Fibroblast of lung (primary cell): ENCODE measurements around the gene STARD5. TPM values are rescaled to one million over a fixed set of nuclear protein-coding genes. Genes with fewer than 3 reads are reported as not detected.
A peak's percentile ranks its signal among the peaks of the same experiment; 100 is the strongest.

Experiments used
- DNase-seq, 2 donors: peaks; one replicate each; pipeline versions ENCODE4 v3.0.0 to v3.0.0-alpha.2; 2010; ENCODE audit warnings: low read depth in 2 of 2
- H2AFZ ChIP-seq: 2 replicates; pipeline ENCODE4 v1.5.1; 2012; ENCODE audit warnings: low read length, control low read depth, inconsistent platforms
- H3K27ac ChIP-seq: 2 replicates; pipeline ENCODE4 v1.5.1; 2011; ENCODE audit warnings: low read length, control low read depth; ENCODE audit not compliant: insufficient read depth
- H3K27me3 ChIP-seq: 2 replicates; pipeline ENCODE4 v1.5.1; 2011; ENCODE audit warnings: mild to moderate bottlenecking, low read length; ENCODE audit not compliant: control insufficient read depth, insufficient read depth
- H3K36me3 ChIP-seq: 2 replicates; pipeline ENCODE4 v1.5.1; 2011; ENCODE audit warnings: low read length; ENCODE audit not compliant: control insufficient read depth, insufficient read depth
- H3K4me1 ChIP-seq: 2 replicates; pipeline ENCODE4 v1.5.1; 2011; ENCODE audit warnings: low read length; ENCODE audit not compliant: control insufficient read depth, insufficient read depth; ENCODE audit errors: extremely low read depth
- H3K4me2 ChIP-seq: 2 replicates; pipeline ENCODE4 v1.5.1; 2011; ENCODE audit warnings: low read length, control low read depth; ENCODE audit not compliant: insufficient read depth; ENCODE audit errors: extremely low read depth
- H3K4me3 ChIP-seq, 4 experiments: fragments of 200-600 bp in 1 of 4; sonication (generic) in 1 of 4; replicated peaks in 1 of 4; 2 replicates each; pipeline ENCODE4 v1.5.1; 2011 to 2016; ENCODE audit warnings: low read length in 4 of 4, low read depth in 3 of 4, mild to moderate bottlenecking in 3 of 4, control low read depth in 2 of 4, inconsistent platforms in 1 of 4, mixed read lengths in 1 of 4; ENCODE audit not compliant: insufficient read depth in 1 of 4; ENCODE audit errors: control extremely low read depth in 1 of 4
- H3K79me2 ChIP-seq: 2 replicates; pipeline ENCODE4 v1.5.1; 2012; ENCODE audit warnings: mild to moderate bottlenecking, low read length, inconsistent platforms; ENCODE audit not compliant: control insufficient read depth, insufficient read depth
- H3K9ac ChIP-seq: 2 replicates; pipeline ENCODE4 v1.5.1; 2011; ENCODE audit warnings: mild to moderate bottlenecking, low read length, control low read depth; ENCODE audit not compliant: insufficient read depth
- H3K9me3 ChIP-seq: 2 replicates; pipeline ENCODE4 v1.5.1; 2012; ENCODE audit warnings: low read depth, low read length; ENCODE audit not compliant: control insufficient read depth, insufficient read depth
- H4K20me1 ChIP-seq: 2 replicates; pipeline ENCODE4 v1.5.1; 2011; ENCODE audit warnings: low read length; ENCODE audit not compliant: control insufficient read depth, insufficient read depth; ENCODE audit errors: extremely low read depth
- CTCF ChIP-seq, 2 donors: IDR thresholded peaks in 1 of 2; conservative IDR thresholded peaks in 1 of 2; 1 replicate in 1 of 2; 2 replicates in 1 of 2; pipeline ENCODE4 v1.5.1; 2011 to 2012; ENCODE audit warnings: low read length in 2 of 2, control low read depth in 1 of 2, inconsistent platforms in 1 of 2, low read depth in 1 of 2, mild to moderate bottlenecking in 1 of 2
- EZH2 ChIP-seq: IDR thresholded peaks from 2 replicates; pipeline ENCODE4 v1.5.1; 2012; ENCODE audit warnings: low read length, control low read depth, mild to moderate bottlenecking; ENCODE audit errors: missing control alignments
- polyA plus RNA-seq, 2 donors: library from polyadenylated mRNA; depleted of rRNA in 1 of 2; stranded (reverse) in 1 of 2; unstranded in 1 of 2; fragments of >200 nt; gene quantifications; 2 replicates each; pipeline ENCODE4 v1.2.1, GENCODE V29; 2011 to 2012; ENCODE audit warnings: missing spikeins in 1 of 2
- total RNA-seq: library from RNA; depleted of rRNA; stranded (reverse); fragments of >200 nt; gene quantifications from 2 replicates; pipeline ENCODE4 v1.2.1, GENCODE V29; 2014

Gene STARD5
- total and polyA plus RNA-seq, 2 donors (not counting 1 experiment from before 2014, with no cell fraction given) = 14.9 to 20.1 TPM

- no peaks in the 10 kb centered on the region for H3K36me3 ChIP-seq
- no peaks in the 10 kb centered on the region for H3K9me3 ChIP-seq
- H4K20me1 ChIP-seq = no peaks in the 10 kb centered on the region
- H3K4me3 ChIP-seq = no peak overlapping the region
- H3K9ac ChIP-seq = no peak overlapping the region
- no peaks in the 10 kb centered on the region for H3K79me2 ChIP-seq
- peak overlapping the region; percentile 24 for H3K27ac ChIP-seq
- H3K27me3 ChIP-seq = no peaks in the 10 kb centered on the region
- peak in 1 of 2 donors; percentile 31 for DNase-seq
- H3K4me1 ChIP-seq = peaks cover 12% of the 10 kb centered on the region
- peak overlapping the region; percentile 1 for H3K4me2 ChIP-seq
- TF ChIP-seq CTCF (conservative IDR thresholded peaks at IDR 0.05 in 1 of 2, IDR thresholded peaks at IDR 0.05 in 1 of 2; ENCODE audit: low read depth in 1 of 2, low read length in 2 of 2) (no peak), EZH2 (no peak)
- no peak overlapping the region for H2AFZ ChIP-seq
These were observed 13.8 kb upstream of the STARD5 start for GRCh38 chr15:81337713-81338157.

GRCh38 chr15:81337241-81337640, 13.3 kb upstream of the STARD5 start:
- Histone ChIP-seq H3K9me3 (no peaks in the 10 kb centered on the region), H3K36me3 (no peaks in the 10 kb centered on the region), H3K9ac (no peak overlapping the region), H3K27me3 (no peaks in the 10 kb centered on the region), H2AFZ (no peak overlapping the region), H3K4me2 (no peak overlapping the region), H3K4me1 (peaks cover 12% of the 10 kb centered on the region), H4K20me1 (no peaks in the 10 kb centered on the region), H3K27ac (no peak overlapping the region), H3K4me3 (no peak overlapping the region), H3K79me2 (no peaks in the 10 kb centered on the region)
- DNase-seq = no peak
- TF ChIP-seq CTCF (conservative IDR thresholded peaks at IDR 0.05 in 1 of 2, IDR thresholded peaks at IDR 0.05 in 1 of 2; ENCODE audit: low read depth in 1 of 2, low read length in 2 of 2) (no peak), EZH2 (no peak)

- H3K79me2 ChIP-seq = no peaks in the 10 kb centered on the region
- peak; percentile 44 to 58 for DNase-seq
- TF ChIP-seq CTCF (conservative IDR thresholded peaks at IDR 0.05 in 1 of 2, IDR thresholded peaks at IDR 0.05 in 1 of 2; ENCODE audit: low read depth in 1 of 2, low read length in 2 of 2) = peak; percentile 37 to 61
- no peak for TF ChIP-seq EZH2
- H2AFZ ChIP-seq = no peak overlapping the region
- no peaks in the 10 kb centered on the region for H4K20me1 ChIP-seq
- H3K4me3 ChIP-seq = no peak overlapping the region
- H3K27ac ChIP-seq = no peak overlapping the region
- no peaks in the 10 kb centered on the region for H3K9me3 ChIP-seq
- H3K9ac ChIP-seq = no peak overlapping the region
- no peaks in the 10 kb centered on the region for H3K27me3 ChIP-seq
- no peak overlapping the region for H3K4me2 ChIP-seq
- H3K4me1 ChIP-seq = peaks cover 12% of the 10 kb centered on the region
- no peaks in the 10 kb centered on the region for H3K36me3 ChIP-seq
These were observed 12.6 kb upstream of the STARD5 start for GRCh38 chr15:81336568-81336967.
